Activated CD4-positive, alpha-beta memory T cell treated with anti-CD3 and anti-CD28 coated beads for 36 hours (primary cell): ENCODE measurements around the gene C1orf74. TPM values are rescaled to one million over a fixed set of nuclear protein-coding genes. Genes with fewer than 3 reads are reported as not detected.

Source experiments
- CTCF ChIA-PET: fragments of 350-600 bp; sonication (Branson Sonifier 250); formaldehyde crosslinking; loops from one replicate; lab custom pipeline; 2021; ENCODE audit warnings: antibody characterized with exemption, inconsistent platforms; lab: Charles Lee
- POLR2A ChIA-PET: fragments of 350-600 bp; sonication (Branson Sonifier 250); formaldehyde crosslinking; loops from one replicate; lab custom pipeline; 2021; ENCODE audit warnings: antibody characterized with exemption; lab: Charles Lee
- DNase-seq: peaks from one replicate; pipeline ENCODE4 v3.0.0-alpha.2; 2020
- H3K27ac Mint-ChIP-seq: one replicate; pipeline ENCODE4 v1.8.0; 2021; ENCODE audit warnings: mixed read lengths
- H3K27me3 Mint-ChIP-seq: one replicate; pipeline ENCODE4 v1.8.0; 2021; ENCODE audit warnings: mixed read lengths
- H3K36me3 Mint-ChIP-seq: one replicate; pipeline ENCODE4 v1.8.0; 2021; ENCODE audit warnings: mixed read lengths
- H3K4me1 Mint-ChIP-seq: one replicate; pipeline ENCODE4 v1.8.0; 2021; ENCODE audit warnings: low read depth, mixed read lengths
- H3K4me3 Mint-ChIP-seq: one replicate; pipeline ENCODE4 v1.8.0; 2021; ENCODE audit warnings: mild to moderate bottlenecking, mixed read lengths
- H3K9me3 Mint-ChIP-seq: one replicate; pipeline ENCODE4 v1.8.0; 2021; ENCODE audit warnings: mixed read lengths
- intact Hi-C: fragments of 100-400 bp; cut with micrococcal nuclease; formaldehyde crosslinking; loops from one replicate; pipeline ENCODE4 v1.15.1; 2023
- total RNA-seq, 2 experiments: library from RNA; stranded (reverse); gene quantifications; one replicate each; pipeline ENCODE4 v1.2.3, GENCODE V29; 2021

The C1orf74 gene
- total RNA-seq, 2 experiments from 2014 or later, result 3.5 to 3.9 TPM

GRCh38 chr1:209786146-209786545, 1.8 kb upstream of the C1orf74 start:
- POLR2A ChIA-PET, result interaction anchor here (5.3 kb wide), 1 partner anchor 13 kb away, joined by 35 read pairs; no protein-coding TSS in a partner anchor
- no peak for DNase-seq
- Mint-ChIP-seq H3K27ac (no peak overlapping the region), H3K4me3 (no peak overlapping the region), H3K4me1 (peaks cover 34% of the 10 kb centered on the region), H3K36me3 (peaks cover 16% of the 10 kb centered on the region), H3K9me3 (no peaks in the 10 kb centered on the region), H3K27me3 (peaks cover 3% of the 10 kb centered on the region)
- intact Hi-C loops, result no loop called here
- CTCF ChIA-PET, result interaction anchor here (2.3 to 5.1 kb wide), 2 partner anchors 36 to 41 kb away, joined by 10 to 51 read pairs; partner anchors contain the start of gene UTP25

GRCh38 chr1:209785592-209785991, 1.2 kb upstream of the C1orf74 start:
- Mint-ChIP-seq H3K9me3 (no peaks in the 10 kb centered on the region), H3K36me3 (peaks cover 16% of the 10 kb centered on the region), H3K4me3 (no peak overlapping the region), H3K27ac (peak overlapping the region; percentile 93), H3K27me3 (peaks cover 3% of the 10 kb centered on the region), H3K4me1 (peaks cover 34% of the 10 kb centered on the region)
- ChIA-PET POLR2A (interaction anchor here (5.3 kb wide), 1 partner anchor 12 kb away, joined by 35 read pairs; no protein-coding TSS in a partner anchor), CTCF (interaction anchor here (5.1 kb wide), 1 partner anchor 37 kb away, joined by 51 read pairs; no protein-coding TSS in a partner anchor)
- DNase-seq, result no peak
- intact Hi-C loops, result no loop called here

GRCh38 chr1:209783386-209783785, 973 bp downstream of the C1orf74 start:
- H3K36me3 Mint-ChIP-seq, result peaks cover 35% of the 10 kb centered on the region
- DNase-seq, result no peak
- ChIA-PET CTCF (interaction anchor here (1.1 to 2.4 kb wide), 4 partner anchors 9 to 35 kb away, joined by 3 to 12 read pairs (median 6); no protein-coding TSS in a partner anchor), POLR2A (interaction anchor here (1.1 to 5.3 kb wide), 5 partner anchors 10 to 44 kb away, joined by 3 to 35 read pairs (median 10); partner anchors contain the start of genes TRAF3IP3 and UTP25)
- no peaks in the 10 kb centered on the region for H3K9me3 Mint-ChIP-seq
- H3K27me3 Mint-ChIP-seq, result peaks cover 3% of the 10 kb centered on the region
- H3K27ac Mint-ChIP-seq, result peak overlapping the region; percentile 93
- peaks cover 44% of the 10 kb centered on the region for H3K4me1 Mint-ChIP-seq
- H3K4me3 Mint-ChIP-seq, result peak overlapping the region; percentile 93
- intact Hi-C loops, result loop anchor here (5.0 kb wide), 1 partner anchor 1794 kb away; the partner anchor contains the start of gene SLC30A1

- H3K27ac Mint-ChIP-seq, result peak overlapping the region; percentile 24
- ChIA-PET POLR2A (interaction anchor here (1.0 to 1.3 kb wide), 2 partner anchors 11 to 12 kb away, joined by 4 to 5 read pairs; no protein-coding TSS in a partner anchor), CTCF (interaction anchor here (1.1 kb wide), 1 partner anchor 14 kb away, joined by 3 read pairs; no protein-coding TSS in a partner anchor)
- no peaks in the 10 kb centered on the region for H3K9me3 Mint-ChIP-seq
- H3K4me1 Mint-ChIP-seq, result peaks cover 59% of the 10 kb centered on the region
- H3K27me3 Mint-ChIP-seq, result no peaks in the 10 kb centered on the region
- H3K4me3 Mint-ChIP-seq, result no peak overlapping the region
- peaks cover 61% of the 10 kb centered on the region for H3K36me3 Mint-ChIP-seq
- no peak for DNase-seq
- intact Hi-C loops, result loop anchor here (5.0 kb wide), 1 partner anchor 1797 kb away; the partner anchor contains the start of gene SLC30A1
Measured at GRCh38 chr1:209780268-209780667, 4.1 kb downstream of the C1orf74 start.

GRCh38 chr1:209778102-209778501, 6.3 kb downstream of the C1orf74 start:
- peak overlapping the region; percentile 65 for H3K27ac Mint-ChIP-seq
- H3K4me1 Mint-ChIP-seq, result peaks cover 53% of the 10 kb centered on the region
- POLR2A ChIA-PET, result no interaction called here
- intact Hi-C loops, result no loop called here
- H3K9me3 Mint-ChIP-seq, result no peaks in the 10 kb centered on the region
- DNase-seq, result no peak
- CTCF ChIA-PET, result interaction anchor here (3.4 kb wide), 1 partner anchor 45 kb away, joined by 12 read pairs; no protein-coding TSS in a partner anchor
- no peak overlapping the region for H3K4me3 Mint-ChIP-seq
- peaks cover 73% of the 10 kb centered on the region for H3K36me3 Mint-ChIP-seq
- no peaks in the 10 kb centered on the region for H3K27me3 Mint-ChIP-seq

GRCh38 chr1:209777587-209777986, 6.8 kb downstream of the C1orf74 start:
- ChIA-PET POLR2A (no interaction called here), CTCF (interaction anchor here (3.4 kb wide), 1 partner anchor 46 kb away, joined by 12 read pairs; no protein-coding TSS in a partner anchor)
- intact Hi-C loops, result no loop called here
- peaks cover 49% of the 10 kb centered on the region for H3K4me1 Mint-ChIP-seq
- no peak for DNase-seq
- no peaks in the 10 kb centered on the region for H3K9me3 Mint-ChIP-seq
- no peaks in the 10 kb centered on the region for H3K27me3 Mint-ChIP-seq
- H3K27ac Mint-ChIP-seq, result peak overlapping the region; percentile 65
- no peak overlapping the region for H3K4me3 Mint-ChIP-seq
- peaks cover 75% of the 10 kb centered on the region for H3K36me3 Mint-ChIP-seq

GRCh38 chr1:209775678-209776077, 8.7 kb downstream of the C1orf74 start:
- H3K27me3 Mint-ChIP-seq, result no peaks in the 10 kb centered on the region
- no peak overlapping the region for H3K4me3 Mint-ChIP-seq
- H3K9me3 Mint-ChIP-seq, result no peaks in the 10 kb centered on the region
- intact Hi-C loops, result no loop called here
- CTCF ChIA-PET, result interaction anchor here (0.6 to 3.4 kb wide), 2 partner anchors 38 to 48 kb away, joined by 3 to 12 read pairs; no protein-coding TSS in a partner anchor
- no peak for DNase-seq
- peaks cover 67% of the 10 kb centered on the region for H3K36me3 Mint-ChIP-seq
- peak overlapping the region; percentile 53 for H3K27ac Mint-ChIP-seq
- peaks cover 42% of the 10 kb centered on the region for H3K4me1 Mint-ChIP-seq
- POLR2A ChIA-PET, result interaction anchor here (0.9 to 4.6 kb wide), 3 partner anchors 10 to 31 kb away, joined by 3 to 33 read pairs (median 7); partner anchors contain the start of gene TRAF3IP3

- H3K4me1 Mint-ChIP-seq, result peaks cover 35% of the 10 kb centered on the region
- no peaks in the 10 kb centered on the region for H3K9me3 Mint-ChIP-seq
- no peaks in the 10 kb centered on the region for H3K27me3 Mint-ChIP-seq
- H3K36me3 Mint-ChIP-seq, result peaks cover 62% of the 10 kb centered on the region
- intact Hi-C loops, result no loop called here
- ChIA-PET POLR2A (interaction anchor here (2.1 to 4.6 kb wide), 3 partner anchors 9 to 30 kb away, joined by 7 to 35 read pairs (median 33); partner anchors contain the start of genes C1orf74 and TRAF3IP3), CTCF (interaction anchor here (0.9 to 1.2 kb wide), 2 partner anchors 9 to 48 kb away, joined by 3 read pairs; no protein-coding TSS in a partner anchor)
- H3K27ac Mint-ChIP-seq, result peak overlapping the region; percentile 81
- H3K4me3 Mint-ChIP-seq, result no peak overlapping the region
- DNase-seq, result no peak
Measured at GRCh38 chr1:209774592-209774991, 9.8 kb downstream of the C1orf74 start.

- ChIA-PET POLR2A (interaction anchor here (1.0 to 4.6 kb wide), 4 partner anchors 12 to 20 kb away, joined by 4 to 35 read pairs (median 18); partner anchors contain the start of genes C1orf74 and TRAF3IP3), CTCF (interaction anchor here (0.6 to 1.6 kb wide), 4 partner anchors 12 to 203 kb away, joined by 3 to 5 read pairs (median 4); no protein-coding TSS in a partner anchor)
- intact Hi-C loops, result no loop called here
- Mint-ChIP-seq H3K36me3 (peaks cover 62% of the 10 kb centered on the region), H3K9me3 (no peaks in the 10 kb centered on the region), H3K4me3 (no peak overlapping the region), H3K27ac (no peak overlapping the region), H3K27me3 (no peaks in the 10 kb centered on the region), H3K4me1 (peaks cover 23% of the 10 kb centered on the region)
- DNase-seq, result no peak
Measured at GRCh38 chr1:209772126-209772525, 12.2 kb downstream of the C1orf74 start.

GRCh38 chr1:209770636-209771415, 13.5 kb downstream of the C1orf74 start:
- H3K9me3 Mint-ChIP-seq, result no peaks in the 10 kb centered on the region
- no peak for DNase-seq
- no peak overlapping the region for H3K27ac Mint-ChIP-seq
- H3K4me3 Mint-ChIP-seq, result no peak overlapping the region
- intact Hi-C loops, result no loop called here
- peaks cover 15% of the 10 kb centered on the region for H3K4me1 Mint-ChIP-seq
- ChIA-PET POLR2A (interaction anchor here (0.6 to 6.1 kb wide), 3 partner anchors 15 to 35 kb away, joined by 3 to 184 read pairs (median 25); partner anchors contain the start of gene TRAF3IP3), CTCF (interaction anchor here (1.1 to 5.7 kb wide), 3 partner anchors 15 to 56 kb away, joined by 4 to 98 read pairs (median 43); partner anchors contain the start of genes TRAF3IP3 and UTP25)
- no peaks in the 10 kb centered on the region for H3K27me3 Mint-ChIP-seq
- H3K36me3 Mint-ChIP-seq, result peaks cover 63% of the 10 kb centered on the region

GRCh38 chr1:209769971-209770370, 14.4 kb downstream of the C1orf74 start:
- H3K4me1 Mint-ChIP-seq, result peaks cover 10% of the 10 kb centered on the region
- no peak overlapping the region for H3K27ac Mint-ChIP-seq
- no peaks in the 10 kb centered on the region for H3K9me3 Mint-ChIP-seq
- H3K27me3 Mint-ChIP-seq, result no peaks in the 10 kb centered on the region
- intact Hi-C loops, result loop anchor here (1.0 to 5.0 kb wide), 3 partner anchors 45 to 562 kb away; no protein-coding TSS in a partner anchor
- ChIA-PET POLR2A (interaction anchor here (0.6 to 6.1 kb wide), 6 partner anchors 10 to 58 kb away, joined by 3 to 184 read pairs (median 15); partner anchors contain the start of genes C1orf74, TRAF3IP3 and UTP25), CTCF (interaction anchor here (0.9 to 5.7 kb wide), 11 partner anchors 9 to 604 kb away, joined by 3 to 98 read pairs (median 4); partner anchors contain the start of genes C1orf74, TRAF3IP3 and UTP25)
- H3K4me3 Mint-ChIP-seq, result no peak overlapping the region
- peaks cover 62% of the 10 kb centered on the region for H3K36me3 Mint-ChIP-seq
- no peak for DNase-seq
